Endodermal cell (in vitro differentiated cells): ENCODE data around the gene BTAF1. TPM values are rescaled to one million over a fixed set of nuclear protein-coding genes. Genes with fewer than 3 reads are reported as not detected.

ENCODE experiments used
- DNase-seq: peaks from one replicate; pipeline ENCODE4 v3.0.0-alpha.2; 2017
- H3K27ac ChIP-seq: 2 replicates; pipeline ENCODE4 v1.5.1; 2013; ENCODE audit warnings: mild to moderate bottlenecking, low read depth, low read length, moderate library complexity
- H3K27me3 ChIP-seq: 2 replicates; pipeline ENCODE4 v1.6.1; 2013; ENCODE audit warnings: mild to moderate bottlenecking, low read length, moderate library complexity; ENCODE audit not compliant: insufficient read depth, control insufficient read depth, poor library complexity, severe bottlenecking
- H3K36me3 ChIP-seq: 2 replicates; pipeline ENCODE4 v1.7.0; 2013; ENCODE audit warnings: mild to moderate bottlenecking, low read length, moderate library complexity; ENCODE audit not compliant: control insufficient read depth, insufficient read depth
- H3K4me1 ChIP-seq: one replicate; pipeline ENCODE4 v1.7.0; 2013; ENCODE audit warnings: low read length; ENCODE audit not compliant: control insufficient read depth, insufficient read depth
- H3K4me3 ChIP-seq: 2 replicates; pipeline ENCODE4 v1.5.1; 2013; ENCODE audit warnings: mild to moderate bottlenecking, low read length, moderate library complexity
- H3K9ac ChIP-seq: 2 replicates; pipeline ENCODE4 v1.6.1; 2013; ENCODE audit warnings: mild to moderate bottlenecking, low read length, moderate library complexity; ENCODE audit not compliant: poor library complexity, severe bottlenecking; ENCODE audit errors: extremely low read depth
- H3K9me3 ChIP-seq: 2 replicates; pipeline ENCODE4 v1.6.1; 2013; ENCODE audit warnings: mild to moderate bottlenecking, low read length, moderate library complexity; ENCODE audit not compliant: control insufficient read depth
- H3K27ac Mint-ChIP-seq: 2 replicates; pipeline ENCODE4 v1.8.0; 2020; ENCODE audit warnings: mixed read lengths
- H3K27me3 Mint-ChIP-seq: 2 replicates; pipeline ENCODE4 v1.8.0; 2021; ENCODE audit warnings: mild to moderate bottlenecking, mixed read lengths; ENCODE audit not compliant: insufficient read depth
- H3K36me3 Mint-ChIP-seq: 2 replicates; pipeline ENCODE4 v1.8.0; 2020; ENCODE audit warnings: low read depth, mixed read lengths
- H3K4me1 Mint-ChIP-seq: 2 replicates; pipeline ENCODE4 v1.8.0; 2020; ENCODE audit warnings: mixed read lengths
- H3K4me3 Mint-ChIP-seq: 2 replicates; pipeline ENCODE4 v1.8.0; 2020; ENCODE audit warnings: mild to moderate bottlenecking, moderate library complexity, mixed read lengths
- H3K9me3 Mint-ChIP-seq: 2 replicates; pipeline ENCODE4 v1.8.0; 2020; ENCODE audit warnings: mild to moderate bottlenecking, mixed read lengths
- CTCF ChIP-seq: fragments of 200-600 bp; sonication (generic); conservative IDR thresholded peaks from 2 replicates; pipeline ENCODE4 v1.5.0; 2021; ENCODE audit warnings: antibody characterized with exemption, mild to moderate bottlenecking
- WGBS, 2 experiments: methylation state at CpG; one replicate each; pipeline versions ENCODE4 v1.1.5 to v1.1.7; 2013; ENCODE audit warnings: missing lambda C conversion rate in 2 of 2, mixed read lengths in 1 of 2; ENCODE audit not compliant: insufficient coverage in 1 of 2, insufficient read length in 1 of 2; 5-methylcytosine and 5-hydroxymethylcytosine counted together
- total RNA-seq, 2 donors: library from RNA; stranded (reverse); fragmentation: NEBNext Ultra II Directional in 1 of 2; extraction: Animal tissue kit (Norgen Biotek cat#: 25700) in 1 of 2; gene quantifications; 2 replicates in 1 of 2; 3 replicates in 1 of 2; pipeline ENCODE4 v1.2.1, GENCODE V29; 2021

Gene BTAF1
- total RNA-seq, 2 donors from 2014 or later, result 46.2 to 54.3 TPM

DNA sequence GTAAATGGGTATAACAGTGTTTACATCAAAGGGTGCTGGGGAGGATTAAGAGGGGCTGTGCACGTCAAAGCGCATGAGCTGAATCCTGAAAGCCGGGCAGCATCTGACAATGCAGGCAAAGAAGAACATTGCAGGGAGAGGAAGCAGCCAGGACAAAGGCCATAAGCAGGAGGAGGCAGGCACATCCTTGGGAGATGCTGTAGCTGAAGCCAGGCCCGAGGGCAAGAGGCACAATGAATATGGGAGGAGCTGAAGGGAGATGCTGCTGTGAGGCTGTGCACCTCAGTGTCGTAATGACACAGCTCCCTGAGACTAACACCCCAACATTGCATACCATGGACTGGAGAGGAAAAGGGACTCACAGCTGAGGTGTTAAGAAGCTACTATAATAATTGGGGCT is 129.2 kb downstream of the BTAF1 start:
- H3K27ac Mint-ChIP-seq, result no peak overlapping the region
- H3K4me3 Mint-ChIP-seq, result no peak overlapping the region
- DNase-seq, result no peak
- no peaks in the 10 kb centered on the region for H3K9me3 Mint-ChIP-seq
- Histone ChIP-seq H3K4me3 (no peak overlapping the region), H3K36me3 (no peaks in the 10 kb centered on the region), H3K27me3 (no peaks in the 10 kb centered on the region), H3K9ac (no peak overlapping the region), H3K4me1 (no peaks in the 10 kb centered on the region), H3K9me3 (no peaks in the 10 kb centered on the region), H3K27ac (no peak overlapping the region)
- H3K36me3 Mint-ChIP-seq, result no peaks in the 10 kb centered on the region
- TF ChIP-seq CTCF, result no peak
- H3K4me1 Mint-ChIP-seq, result peaks cover 4% of the 10 kb centered on the region
- WGBS, 2 experiments, result 81 to 88% methylated on average over 4 to 5 of the region's 5 CpGs
- no peaks in the 10 kb centered on the region for H3K27me3 Mint-ChIP-seq

GRCh38 chr10:92054807-92055206 is 131.2 kb downstream of the BTAF1 start:
- H3K27ac ChIP-seq, result no peak overlapping the region
- no peak overlapping the region for H3K4me3 ChIP-seq
- TF ChIP-seq CTCF, result no peak
- Mint-ChIP-seq H3K27me3 (no peaks in the 10 kb centered on the region), H3K4me3 (no peak overlapping the region), H3K4me1 (peaks cover 4% of the 10 kb centered on the region), H3K36me3 (no peaks in the 10 kb centered on the region), H3K9me3 (no peaks in the 10 kb centered on the region), H3K27ac (no peak overlapping the region)
- no peaks in the 10 kb centered on the region for H3K27me3 ChIP-seq
- DNase-seq, result no peak
- no peak overlapping the region for H3K9ac ChIP-seq
- no peaks in the 10 kb centered on the region for H3K4me1 ChIP-seq
- no peaks in the 10 kb centered on the region for H3K36me3 ChIP-seq
- H3K9me3 ChIP-seq, result no peaks in the 10 kb centered on the region

DNA sequence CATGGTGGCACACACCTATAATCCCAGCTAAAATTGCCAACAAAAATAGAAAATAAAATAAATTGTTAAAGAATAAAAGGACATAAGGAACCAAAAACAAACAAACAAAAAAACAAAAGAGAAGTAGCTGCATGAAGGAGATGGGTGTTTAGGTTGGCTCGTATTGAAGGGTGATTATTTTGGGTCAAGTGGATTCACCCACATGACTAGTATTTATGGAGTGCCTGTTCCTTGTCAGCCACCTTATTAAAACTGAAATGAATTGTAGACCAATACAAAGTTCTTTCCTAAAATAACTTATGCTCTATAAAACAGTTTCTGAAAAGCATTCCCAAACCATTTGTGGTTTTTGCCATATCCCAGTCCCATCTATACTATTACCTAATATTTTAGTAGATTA is 138.7 kb downstream of the BTAF1 start:
- no peak overlapping the region for H3K27ac Mint-ChIP-seq
- TF ChIP-seq CTCF, result no peak
- no peaks in the 10 kb centered on the region for H3K36me3 Mint-ChIP-seq

More for the DNA sequence above, 138.7 kb downstream of the BTAF1 start:
- Histone ChIP-seq H3K27ac (no peak overlapping the region), H3K4me3 (no peak overlapping the region), H3K4me1 (peaks cover 8% of the 10 kb centered on the region), H3K27me3 (no peaks in the 10 kb centered on the region), H3K9ac (no peak overlapping the region), H3K36me3 (no peaks in the 10 kb centered on the region), H3K9me3 (no peaks in the 10 kb centered on the region)
- H3K27me3 Mint-ChIP-seq, result peaks cover 2% of the 10 kb centered on the region
- 100% methylated on average over 1 of the region's 1 CpG; no CpG with 5 or more reads in 1 of the 2 experiments for WGBS, 2 experiments
- no peak overlapping the region for H3K4me3 Mint-ChIP-seq
- DNase-seq, result no peak
- H3K4me1 Mint-ChIP-seq, result peaks cover 15% of the 10 kb centered on the region
- no peaks in the 10 kb centered on the region for H3K9me3 Mint-ChIP-seq
